Fibroblast of lung (primary cell): ENCODE data around the gene CD7.

Experiments used
- CTCF ChIP-seq, 2 donors: IDR thresholded peaks in 1 of 2; conservative IDR thresholded peaks in 1 of 2; 1 replicate in 1 of 2; 2 replicates in 1 of 2; pipeline ENCODE4 v1.5.1; 2011 to 2012; ENCODE audit warnings: low read length in 2 of 2, control low read depth in 1 of 2, inconsistent platforms in 1 of 2, low read depth in 1 of 2, mild to moderate bottlenecking in 1 of 2
- EZH2 ChIP-seq: IDR thresholded peaks from 2 replicates; pipeline ENCODE4 v1.5.1; 2012; ENCODE audit warnings: low read length, control low read depth, mild to moderate bottlenecking; ENCODE audit errors: missing control alignments

GRCh38 chr17:82329683-82330321, 12.4 kb upstream of the CD7 start:
- no peak for TF ChIP-seq CTCF (conservative IDR thresholded peaks at IDR 0.05 in 1 of 2, IDR thresholded peaks at IDR 0.05 in 1 of 2; ENCODE audit: low read depth in 1 of 2, low read length in 2 of 2)
- no peak for TF ChIP-seq EZH2
